ENCODE data around the gene KIAA1671. TPM values are rescaled to one million over a fixed set of nuclear protein-coding genes. Genes with fewer than 3 reads are reported as not detected.

Gene KIAA1671
- total RNA-seq, 1 experiment from 2014 or later, result 18.6 TPM

- Histone ChIP-seq H3K27me3 (ENCODE audit: low read length) (no peaks in the 10 kb centered on the region), H2AFZ (ENCODE audit: low read length) (no peak overlapping the region), H3K4me1 (ENCODE audit: insufficient read depth, low read length) (peaks cover 52% of the 10 kb centered on the region), H3K4me2 (ENCODE audit: low read length) (peak overlapping the region; percentile 80), H4K20me1 (ENCODE audit: low read length) (no peaks in the 10 kb centered on the region), H3K36me3 (ENCODE audit: low read depth, low read length) (no peaks in the 10 kb centered on the region; the same call in 1 of the 2 replicates), H3K4me3 (ENCODE audit: low read length) (peak overlapping the region; percentile 31; the same call in 1 of the 2 replicates), H3K9me3 (ENCODE audit: low read length) (no peaks in the 10 kb centered on the region), H3F3A (ENCODE audit: low read length, unreplicated experiment) (no peaks in the 10 kb centered on the region), H3K27ac (ENCODE audit: low read length) (peak overlapping the region; percentile 87), H3K9me2 (replicated peaks; ENCODE audit: low read length) (no peaks in the 10 kb centered on the region), H3K79me2 (ENCODE audit: low read length) (peaks cover 69% of the 10 kb centered on the region), H3K9ac (ENCODE audit: low read length) (peak overlapping the region; percentile 42)
- BruUV-seq (replicated peaks), result TSS peak; percentile 35
- intact Hi-C loops (cut with micrococcal nuclease), result no loop called here
- ChIA-PET POLR2A (ENCODE audit: unreplicated experiment) (interaction anchor here (0.6 kb wide), 1 partner anchor 22 kb away, joined by 4 read pairs; no protein-coding TSS in a partner anchor), CTCF (no interaction called here)
- no peak for TF ChIP-seq CTCF (conservative IDR thresholded peaks at IDR 0.05; ENCODE audit: low read depth, low read length)
- TF ChIP-seq EZH2phosphoT487 (IDR thresholded peaks at IDR 0.05; ENCODE audit: borderline replicate concordance, low read length), result no peak
- no peak for TF ChIP-seq EZH2 (IDR thresholded peaks at IDR 0.05; ENCODE audit: low read length, unreplicated experiment)
- DNase-seq, result peak; percentile 85
- ATAC-seq, result peak; percentile 77
These were observed 17.2 kb downstream of the KIAA1671 start for GRCh38 chr22:24969560-24970301.

GRCh38 chr22:24972369-24972768 is 19.9 kb downstream of the KIAA1671 start:
- TF ChIP-seq CTCF (conservative IDR thresholded peaks at IDR 0.05; ENCODE audit: low read depth, low read length) (no peak), EZH2phosphoT487 (IDR thresholded peaks at IDR 0.05; ENCODE audit: borderline replicate concordance, low read length) (no peak), EZH2 (IDR thresholded peaks at IDR 0.05; ENCODE audit: low read length, unreplicated experiment) (no peak)
- DNase-seq, result no peak
- Histone ChIP-seq H3F3A (ENCODE audit: low read length, unreplicated experiment) (no peaks in the 10 kb centered on the region), H3K9ac (ENCODE audit: low read length) (no peak overlapping the region), H3K9me2 (replicated peaks; ENCODE audit: low read length) (no peaks in the 10 kb centered on the region), H3K27me3 (ENCODE audit: low read length) (no peaks in the 10 kb centered on the region), H3K4me2 (ENCODE audit: low read length) (no peak overlapping the region), H3K79me2 (ENCODE audit: low read length) (peaks cover 74% of the 10 kb centered on the region), H4K20me1 (ENCODE audit: low read length) (no peaks in the 10 kb centered on the region), H3K27ac (ENCODE audit: low read length) (no peak overlapping the region), H3K9me3 (ENCODE audit: low read length) (no peaks in the 10 kb centered on the region), H3K4me1 (ENCODE audit: insufficient read depth, low read length) (peaks cover 34% of the 10 kb centered on the region), H3K36me3 (ENCODE audit: low read depth, low read length) (no peaks in the 10 kb centered on the region), H3K4me3 (ENCODE audit: low read length) (no peak overlapping the region), H2AFZ (ENCODE audit: low read length) (no peak overlapping the region)
- no TSS peak for BruUV-seq (replicated peaks)
- ATAC-seq, result no peak
- intact Hi-C loops (cut with micrococcal nuclease), result no loop called here
- ChIA-PET CTCF (no interaction called here), POLR2A (ENCODE audit: unreplicated experiment) (no interaction called here)

- POLR2A ChIA-PET (ENCODE audit: unreplicated experiment), result no interaction called here
- Histone ChIP-seq H3K27me3 (ENCODE audit: low read length) (no peaks in the 10 kb centered on the region), H3F3A (ENCODE audit: low read length, unreplicated experiment) (no peaks in the 10 kb centered on the region), H3K4me3 (ENCODE audit: low read length) (no peak overlapping the region), H3K4me2 (ENCODE audit: low read length) (no peak overlapping the region), H3K9me2 (replicated peaks; ENCODE audit: low read length) (no peaks in the 10 kb centered on the region), H3K9me3 (ENCODE audit: low read length) (no peaks in the 10 kb centered on the region), H3K79me2 (ENCODE audit: low read length) (peaks cover 78% of the 10 kb centered on the region), H3K36me3 (ENCODE audit: low read depth, low read length) (no peaks in the 10 kb centered on the region), H3K27ac (ENCODE audit: low read length) (no peak overlapping the region), H3K4me1 (ENCODE audit: insufficient read depth, low read length) (peaks cover 19% of the 10 kb centered on the region), H4K20me1 (ENCODE audit: low read length) (no peaks in the 10 kb centered on the region), H3K9ac (ENCODE audit: low read length) (no peak overlapping the region), H2AFZ (ENCODE audit: low read length) (no peak overlapping the region)
- TF ChIP-seq CTCF (conservative IDR thresholded peaks at IDR 0.05; ENCODE audit: low read depth, low read length), result no peak
- no peak for TF ChIP-seq EZH2 (IDR thresholded peaks at IDR 0.05; ENCODE audit: low read length, unreplicated experiment)
- no peak for TF ChIP-seq EZH2phosphoT487 (IDR thresholded peaks at IDR 0.05; ENCODE audit: borderline replicate concordance, low read length)
- ATAC-seq (no peak), DNase-seq (no peak)
- intact Hi-C loops (cut with micrococcal nuclease), result no loop called here
- BruUV-seq (replicated peaks), result no TSS peak
- CTCF ChIA-PET, result no interaction called here
These were observed 21.4 kb downstream of the KIAA1671 start for GRCh38 chr22:24973872-24974271.
